Prostate gland (tissue), 2 donors: ENCODE data around the gene LAMA3.

Experiments
- CTCF ChIP-seq, 4 experiments: fragments of 200-600 bp in 2 of 4; fragments of 450-650 bp in 2 of 4; sonication (generic) in 2 of 4; IDR thresholded peaks; 1 replicate in 3 of 4; 2 replicates in 1 of 4; pipeline ENCODE4 v1.5.1; 2016 to 2019; ENCODE audit warnings: antibody characterized with exemption in 4 of 4, mild to moderate bottlenecking in 2 of 4, moderate library complexity in 2 of 4
- POLR2A ChIP-seq: fragments of 450-650 bp; IDR thresholded peaks from one replicate; pipeline ENCODE4 v1.6.1; 2016; ENCODE audit warnings: antibody characterized with exemption, mild to moderate bottlenecking
- POLR2AphosphoS5 ChIP-seq: sonication (generic); formaldehyde crosslinking; IDR thresholded peaks from one replicate; pipeline ENCODE4 v1.6.1; 2017; ENCODE audit warnings: antibody characterized with exemption

- TF ChIP-seq POLR2AphosphoS5 = no peak
- no peak for TF ChIP-seq CTCF (IDR thresholded peaks at IDR 0.05)
- no peak for TF ChIP-seq POLR2A
These were observed 197.8 kb downstream of the LAMA3 start for GRCh38 chr18:23887035-23887434.
